NOMO-1 treated with DMSO at 0.1 percent for 48 hours (cell line): Measurements from ENCODE around the gene DCC.

Experiments
- DNase-seq: peaks from one replicate; lab custom pipeline; 2025; ENCODE audit not compliant: unreplicated experiment; lab: John Stamatoyannopoulos, UW

DCC gene

GRCh38 chr18:52999633-53000032, 659.6 kb downstream of the DCC start:
- DNase-seq = no peak

GRCh38 chr18:53004798-53005197, 664.8 kb downstream of the DCC start:
- no peak for DNase-seq

DNA sequence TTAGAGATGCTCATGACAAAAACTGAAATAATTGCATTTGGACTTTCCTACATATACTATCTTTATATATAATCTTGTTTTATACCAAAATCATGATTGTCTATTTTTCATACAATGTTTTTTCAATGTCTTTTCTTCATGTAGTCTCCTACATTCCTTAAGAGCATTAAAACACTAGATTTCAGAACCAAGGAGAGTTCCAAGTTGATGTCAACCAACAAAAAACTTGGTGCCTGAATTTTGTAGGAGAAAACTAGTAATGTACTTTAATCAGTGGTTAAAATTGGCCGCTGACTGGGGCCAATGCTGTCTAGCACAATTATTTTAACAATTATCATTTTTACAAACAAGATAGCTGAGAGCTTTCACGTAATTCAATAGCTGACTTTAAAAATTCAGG, 678.8 kb downstream of the DCC start:
- DNase-seq = no peak

DNA sequence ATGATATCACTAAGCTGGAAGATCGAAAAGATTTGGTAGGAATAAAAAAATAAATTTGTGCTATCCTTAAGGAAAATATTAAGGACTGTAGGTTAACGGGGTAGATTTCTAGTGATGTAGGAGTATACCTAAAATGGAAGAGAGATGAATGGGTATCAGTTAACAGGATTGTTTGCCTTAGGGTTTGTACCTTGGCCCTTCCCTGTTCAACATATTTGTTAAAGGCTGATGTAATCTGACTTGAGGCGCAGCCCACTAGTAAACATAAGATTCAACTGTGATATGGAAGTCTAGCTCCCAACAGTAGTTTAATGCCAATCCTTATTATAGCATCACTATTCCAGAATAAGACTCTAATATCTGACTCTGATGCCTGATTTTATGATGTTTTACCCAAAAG, 685.2 kb downstream of the DCC start:
- DNase-seq = no peak

GRCh38 chr18:53028565-53028964, 688.6 kb downstream of the DCC start:
- DNase-seq = no peak

GRCh38 chr18:53033128-53033527, 693.1 kb downstream of the DCC start:
- no peak for DNase-seq

DNA sequence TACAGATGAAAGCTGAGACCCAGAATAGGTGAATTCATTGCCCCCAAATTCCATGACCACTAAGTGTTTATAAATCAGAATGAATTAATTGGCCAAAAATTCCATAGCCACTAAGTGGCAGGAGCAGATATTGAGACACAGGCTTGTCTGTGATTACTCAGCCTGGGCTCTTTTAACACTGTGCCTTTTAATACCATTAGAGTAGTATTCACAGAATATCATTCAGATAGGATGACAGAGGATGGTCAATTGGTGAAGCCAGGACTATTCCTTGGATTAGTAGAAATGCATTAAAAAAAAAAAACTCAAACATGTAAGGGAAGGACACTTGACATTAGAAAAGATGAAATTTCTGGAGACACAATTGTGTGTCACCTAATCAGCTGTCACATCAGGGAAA, 698.6 kb downstream of the DCC start:
- DNase-seq = no peak

- no peak for DNase-seq
Observed at GRCh38 chr18:53040286-53040685, 700.3 kb downstream of the DCC start.

DNA sequence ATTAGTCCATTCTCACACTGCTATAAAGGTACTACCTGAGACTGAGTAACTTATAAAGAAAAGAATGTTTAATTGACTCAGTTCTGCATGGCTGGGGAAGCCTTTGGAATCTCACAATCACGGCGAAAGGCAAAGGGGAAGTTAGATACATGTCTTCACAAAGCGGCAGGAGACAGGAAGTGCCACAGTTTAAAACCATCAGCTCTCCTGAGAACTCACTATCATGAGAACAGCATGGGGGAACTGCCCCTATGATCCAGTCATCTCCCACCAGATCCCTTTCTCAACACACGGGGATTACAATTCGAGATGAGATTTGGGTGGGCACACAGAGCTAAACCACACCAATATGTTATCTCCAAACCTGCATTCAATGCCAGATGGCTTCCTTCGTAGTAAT, 716.1 kb downstream of the DCC start:
- DNase-seq = no peak

- no peak for DNase-seq
Observed at GRCh38 chr18:53070788-53071187, 730.8 kb downstream of the DCC start.

- DNase-seq = no peak
Observed at GRCh38 chr18:53080687-53081086, 740.7 kb downstream of the DCC start.

DNA sequence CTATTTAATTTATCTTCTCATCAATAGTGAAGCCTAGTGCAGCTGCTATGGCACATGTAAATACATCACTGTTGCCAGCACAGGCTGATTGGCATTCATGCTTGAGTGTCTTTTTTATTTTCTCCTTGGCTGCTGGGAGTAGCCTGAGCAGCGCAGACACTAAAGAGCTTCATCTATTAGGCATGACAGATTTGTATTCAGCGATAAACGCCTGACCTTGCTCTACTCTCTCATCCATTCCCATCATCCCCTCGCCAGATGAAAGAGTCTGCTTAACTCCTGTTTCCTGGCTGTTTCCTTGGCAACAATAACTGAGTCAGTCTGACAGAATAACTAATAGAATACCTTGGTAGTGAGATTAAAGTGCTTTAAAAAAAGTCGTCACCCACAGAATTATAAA, 753.6 kb downstream of the DCC start:
- no peak for DNase-seq

DNA sequence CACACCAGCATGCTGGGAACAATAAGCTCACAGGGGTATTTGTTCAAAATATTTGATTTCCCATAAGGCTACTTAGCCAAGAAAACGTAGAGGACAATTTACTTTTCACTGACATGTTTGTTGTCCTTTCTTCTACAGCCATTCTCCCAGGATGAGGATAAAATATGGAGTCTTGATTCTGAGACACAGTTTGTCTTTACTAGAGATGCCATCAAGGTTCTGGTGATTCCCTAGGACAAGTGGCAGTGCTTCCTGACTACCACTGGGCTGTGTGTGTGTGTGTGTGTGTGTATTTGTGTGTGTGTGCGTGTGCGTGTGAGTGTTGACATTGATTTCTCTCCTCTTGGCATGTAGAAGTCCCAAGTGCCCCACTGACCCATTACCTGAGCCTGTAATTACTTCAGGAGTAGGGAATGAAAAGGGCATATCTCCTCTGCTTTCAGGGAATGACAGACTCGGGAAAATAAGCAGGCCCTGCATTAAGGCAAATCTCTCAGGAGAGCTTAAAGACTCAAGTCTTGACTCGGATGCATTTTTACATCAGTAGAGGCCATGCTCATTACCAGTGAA, 761.6 kb downstream of the DCC start:
- no peak for DNase-seq

DNA sequence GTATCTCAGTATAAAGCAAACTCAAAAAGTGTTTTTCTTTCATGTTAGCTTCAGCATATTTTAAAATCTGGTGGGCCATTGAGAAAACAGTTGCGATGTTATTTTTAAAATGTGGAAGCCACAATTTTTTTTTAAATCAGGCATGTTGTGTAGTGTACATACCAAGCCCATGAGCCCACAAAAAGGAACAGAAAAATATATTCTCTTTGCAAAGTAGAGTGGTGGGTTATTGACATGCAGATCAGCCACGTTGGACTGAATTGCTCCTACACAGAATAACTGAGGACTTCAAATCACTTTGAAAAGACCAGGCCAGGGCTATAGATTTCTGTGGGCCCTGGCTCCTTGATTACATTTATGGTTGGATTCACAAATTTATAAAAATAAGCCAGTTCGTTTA, 774.4 kb downstream of the DCC start:
- no peak for DNase-seq

DNA sequence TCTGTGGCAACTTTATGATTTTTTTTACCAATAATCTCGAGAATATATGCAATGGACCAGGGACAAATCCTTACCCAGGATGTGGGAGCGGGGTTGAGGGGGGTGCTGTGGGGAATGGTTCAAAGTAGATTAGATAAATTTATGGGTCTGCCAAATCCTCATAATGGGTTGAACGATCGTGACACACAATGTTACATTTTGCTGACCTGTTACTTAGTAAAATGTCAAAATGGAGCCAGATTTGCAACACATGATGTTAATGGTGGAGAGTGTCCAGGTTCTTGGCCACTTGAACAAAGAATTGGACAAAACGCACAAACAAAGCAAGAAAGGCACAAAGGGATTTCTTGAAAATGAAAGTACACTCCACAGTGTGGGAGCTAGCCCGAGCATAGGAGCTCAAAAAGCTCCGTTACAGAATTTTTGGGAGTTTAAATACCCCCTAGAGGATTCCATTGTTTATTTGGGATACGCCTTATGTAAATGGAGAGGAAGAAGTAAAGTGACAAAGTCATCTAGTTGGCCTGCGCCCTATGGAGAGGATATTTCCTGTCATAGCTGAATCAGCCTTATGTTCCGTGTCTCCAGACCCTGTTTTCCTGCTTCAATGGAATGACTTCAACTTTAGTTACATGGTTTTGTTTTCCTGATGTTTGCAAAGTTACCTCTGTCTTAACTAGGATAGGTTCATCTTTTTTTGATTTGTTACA, 776.0 kb downstream of the DCC start:
- DNase-seq = no peak

DNA sequence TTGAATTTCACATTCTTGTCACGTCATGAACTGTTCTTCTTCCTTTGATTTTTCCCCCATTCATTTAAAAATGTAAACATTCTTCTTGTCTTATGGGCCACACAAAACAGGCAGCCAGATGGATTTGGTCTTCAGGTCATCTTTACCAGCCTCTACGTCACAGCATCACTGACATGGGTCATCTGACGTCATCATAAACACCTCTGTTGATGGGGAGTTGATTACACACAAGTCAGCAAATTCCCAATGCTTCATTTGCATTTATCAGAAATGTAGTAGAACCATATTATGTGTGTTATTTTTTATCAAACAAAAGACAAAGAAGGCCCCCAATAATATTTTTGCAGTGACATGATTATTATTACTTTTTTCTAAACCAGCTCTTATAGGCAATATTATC, 777.9 kb downstream of the DCC start:
- no peak for DNase-seq

- no peak for DNase-seq
Observed at GRCh38 chr18:53126210-53126609, 786.2 kb downstream of the DCC start.

DNA sequence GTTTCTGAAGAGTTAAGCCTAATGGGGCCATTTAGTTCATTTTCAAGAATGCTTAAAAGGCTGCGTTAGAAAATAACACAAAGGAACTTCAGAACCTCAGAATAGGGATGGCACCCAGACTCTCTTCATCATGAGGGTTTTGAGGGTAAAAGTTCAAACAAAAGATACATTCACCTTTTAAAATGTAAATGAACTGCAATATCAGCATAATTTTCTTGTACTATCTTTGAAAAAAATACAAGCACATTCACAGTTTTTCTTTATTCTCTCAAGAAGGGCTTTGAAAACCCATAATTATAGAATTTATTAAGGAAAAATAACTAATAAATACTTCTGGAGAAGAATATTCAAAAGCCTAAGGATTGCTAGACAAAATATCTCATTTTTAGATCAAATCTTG, 791.0 kb downstream of the DCC start:
- no peak for DNase-seq

GRCh38 chr18:53134711-53135110, 794.7 kb downstream of the DCC start:
- no peak for DNase-seq

DNA sequence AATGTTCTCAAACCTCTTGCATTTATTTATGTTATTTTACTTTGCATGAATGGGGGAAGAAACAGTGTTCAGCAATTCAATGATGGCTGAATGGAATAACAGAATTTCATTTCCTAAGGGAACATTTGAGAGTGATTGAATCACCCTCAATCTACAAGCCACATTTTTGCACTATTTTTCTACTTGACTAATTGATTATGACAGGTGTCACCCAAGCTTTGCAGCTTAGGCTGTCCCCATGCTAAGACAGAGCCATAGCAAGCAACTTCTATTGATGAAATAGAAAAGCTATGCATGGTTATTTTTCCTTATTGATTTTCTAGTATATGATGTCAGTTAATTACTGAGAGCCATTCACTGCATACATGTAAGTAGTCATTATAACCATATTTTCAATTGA, 795.7 kb downstream of the DCC start:
- DNase-seq = no peak

- DNase-seq = no peak
Observed at GRCh38 chr18:53139746-53140500, 799.9 kb downstream of the DCC start.

- DNase-seq = no peak
Observed at GRCh38 chr18:53142005-53142404, 802.0 kb downstream of the DCC start.
